Left renal pelvis (tissue), 4 donors: Measurements from ENCODE around the gene FETUB. TPM values are rescaled to one million over a fixed set of nuclear protein-coding genes. Genes with fewer than 3 reads are reported as not detected.

Experiments used
- DNase-seq, 4 donors: peaks; one replicate each; pipeline ENCODE4 v3.0.0-alpha.2; 2013; ENCODE audit warnings: low read depth in 4 of 4, low spot score in 3 of 4
- polyA plus RNA-seq, 4 donors: library from polyadenylated mRNA; unstranded; fragments of 120-200 nt; gene quantifications; one replicate each; pipeline ENCODE4 v1.2.1, GENCODE V29; 2013; ENCODE audit not compliant: insufficient read length in 4 of 4

The FETUB gene
- polyA plus RNA-seq, 4 donors = 0.14 to 0.23 (median 0.21) TPM

DNA sequence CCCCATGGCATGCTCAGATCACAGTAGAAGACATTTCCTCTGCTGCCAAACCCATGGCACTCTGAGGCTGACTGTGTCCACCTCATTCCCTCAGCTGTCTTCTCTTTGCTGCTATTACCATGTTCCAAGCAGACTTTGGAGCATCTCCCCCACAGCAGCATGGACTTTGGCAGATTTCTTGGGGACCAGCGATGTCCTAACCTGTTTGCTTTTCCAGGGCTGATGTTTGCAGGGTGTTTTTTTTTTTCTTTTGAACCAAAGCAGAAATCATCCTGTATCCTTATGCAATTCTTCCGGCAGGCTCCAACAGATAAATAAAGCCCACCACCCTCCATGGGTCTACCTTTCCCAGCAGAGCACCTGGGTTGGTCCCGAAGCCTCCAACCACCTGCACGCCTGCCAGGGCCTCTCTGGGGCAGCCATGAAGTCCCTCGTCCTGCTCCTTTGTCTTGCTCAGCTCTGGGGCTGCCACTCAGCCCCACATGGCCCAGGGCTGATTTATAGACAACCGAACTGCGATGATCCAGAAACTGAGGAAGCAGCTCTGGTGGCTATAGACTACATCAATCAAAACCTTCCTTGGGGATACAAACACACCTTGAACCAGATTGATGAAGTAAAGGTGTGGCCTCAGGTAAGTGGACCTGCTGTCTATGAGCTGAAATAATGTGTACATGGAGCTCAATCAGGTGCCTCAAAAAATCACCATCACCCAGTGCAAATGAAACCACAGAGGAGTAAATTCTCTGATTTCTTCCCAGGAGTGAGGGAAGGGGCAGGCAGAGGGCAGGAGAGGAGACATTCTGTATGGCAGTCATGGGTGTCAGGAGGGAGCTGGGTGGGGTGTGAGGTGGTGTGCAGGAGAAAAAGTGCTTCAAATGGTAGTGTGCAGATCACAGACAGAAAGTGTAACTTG lies 27.2 kb upstream of the FETUB start, which contains the start of gene AHSG:
TSS of gene AHSG (plus strand) at position 340 of the 916 bp plus-strand sequence. CDS start at position 422, 82 bp downstream.
- no peak for DNase-seq

DNA sequence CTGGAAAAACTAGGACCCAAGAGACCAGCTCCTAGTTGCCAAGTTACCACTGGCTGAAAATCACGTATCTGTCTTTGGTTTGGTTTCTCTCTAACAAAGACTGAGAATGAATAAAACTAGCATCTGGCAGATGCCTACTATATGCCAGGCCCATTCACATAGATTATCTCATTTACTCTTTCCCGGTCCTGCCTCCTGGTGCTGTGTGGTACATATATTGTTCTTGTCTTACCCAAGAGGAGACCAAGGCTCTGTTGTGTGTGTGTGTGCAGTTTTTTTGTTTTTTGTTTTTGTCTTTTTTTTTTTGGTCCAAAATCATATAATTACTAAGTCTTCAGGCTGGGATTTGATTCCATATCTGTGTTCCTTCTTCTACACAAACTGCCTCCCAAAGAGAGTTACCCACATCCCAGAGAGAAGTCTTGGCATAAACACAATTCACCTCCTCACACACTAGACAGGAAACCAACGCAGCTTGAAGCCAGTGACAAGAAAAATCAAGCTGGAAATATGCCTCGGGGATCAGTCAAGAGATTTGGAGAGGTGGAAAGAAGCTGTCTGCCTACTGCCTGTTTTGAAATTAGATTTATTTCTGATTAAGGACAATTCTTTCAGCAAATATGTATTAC lies 26.4 kb upstream of the FETUB start:
- no peak for DNase-seq

DNA sequence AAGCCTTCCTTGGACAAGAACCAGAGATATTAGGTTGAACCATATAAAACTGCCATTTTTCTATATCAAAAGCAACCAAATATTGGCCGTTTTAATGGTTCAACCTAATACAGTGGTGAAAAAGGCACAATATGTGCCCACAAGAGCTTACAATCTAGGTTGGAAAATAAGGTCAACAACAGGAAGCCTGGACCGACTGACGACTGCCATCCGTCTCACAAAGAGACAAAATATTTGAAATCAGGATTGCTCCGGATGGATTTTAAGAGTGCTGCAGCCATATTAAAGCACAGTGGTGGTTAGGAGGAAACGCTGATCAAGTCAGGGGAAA lies 26.0 kb upstream of the FETUB start:
- no peak for DNase-seq

DNA sequence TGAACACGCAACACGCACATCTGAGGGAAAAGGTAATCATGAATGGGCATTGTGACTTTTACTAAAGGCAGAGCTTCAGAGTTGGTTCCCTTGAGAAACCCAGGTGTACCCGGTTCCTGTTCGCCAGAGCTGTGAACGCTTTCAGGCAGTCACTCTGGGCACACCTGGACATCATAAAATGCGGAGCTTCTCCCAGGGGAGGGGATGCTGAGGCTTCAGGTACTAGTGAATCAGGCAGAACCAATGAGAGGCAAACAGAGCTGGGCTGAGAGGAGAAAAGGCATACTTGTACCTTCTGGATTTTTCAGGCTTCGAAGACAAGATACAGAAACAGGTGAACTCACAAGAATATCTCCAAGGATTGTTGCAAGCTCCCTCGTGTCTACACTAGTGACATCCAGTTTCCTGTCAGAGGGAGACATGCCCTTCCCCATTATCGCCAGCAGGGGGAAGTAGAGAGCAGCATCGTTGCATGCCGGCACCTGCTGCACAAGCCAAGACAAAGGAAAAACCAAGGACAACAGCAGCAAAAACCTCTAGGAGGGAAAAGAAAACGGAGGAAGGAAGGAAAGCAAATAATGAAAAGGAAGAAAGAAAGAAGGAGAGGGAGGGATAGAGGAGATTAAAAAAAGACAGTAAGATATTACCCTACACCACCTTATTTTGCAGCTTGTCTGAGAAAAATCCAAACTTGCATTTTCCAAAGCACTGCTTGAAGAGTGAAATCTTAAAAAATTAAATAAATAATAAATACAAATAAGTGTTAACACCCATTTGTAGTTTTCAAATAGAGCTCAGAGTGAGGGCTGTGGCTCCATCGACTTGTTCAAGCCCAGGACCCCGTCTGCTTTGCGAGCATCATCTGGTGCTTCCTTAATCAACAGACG lies 25.4 kb upstream of the FETUB start:
- DNase-seq = peak; percentile 61 to 71 (median 62)

DNA sequence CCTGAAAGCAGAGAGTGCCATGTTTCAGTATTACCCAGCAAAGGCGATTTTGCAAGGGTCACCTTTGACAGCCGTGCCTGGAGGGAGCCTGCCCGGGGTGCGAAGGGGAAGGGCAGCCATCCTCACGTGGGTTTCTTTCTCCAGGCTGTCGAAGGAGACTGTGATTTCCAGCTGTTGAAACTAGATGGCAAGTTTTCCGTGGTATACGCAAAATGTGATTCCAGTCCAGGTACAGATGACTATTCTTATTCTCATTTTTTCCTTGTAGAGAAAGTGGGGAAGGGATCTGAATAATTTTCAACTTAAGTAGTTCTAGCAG lies 23.9 kb upstream of the FETUB start:
- no peak for DNase-seq

DNA sequence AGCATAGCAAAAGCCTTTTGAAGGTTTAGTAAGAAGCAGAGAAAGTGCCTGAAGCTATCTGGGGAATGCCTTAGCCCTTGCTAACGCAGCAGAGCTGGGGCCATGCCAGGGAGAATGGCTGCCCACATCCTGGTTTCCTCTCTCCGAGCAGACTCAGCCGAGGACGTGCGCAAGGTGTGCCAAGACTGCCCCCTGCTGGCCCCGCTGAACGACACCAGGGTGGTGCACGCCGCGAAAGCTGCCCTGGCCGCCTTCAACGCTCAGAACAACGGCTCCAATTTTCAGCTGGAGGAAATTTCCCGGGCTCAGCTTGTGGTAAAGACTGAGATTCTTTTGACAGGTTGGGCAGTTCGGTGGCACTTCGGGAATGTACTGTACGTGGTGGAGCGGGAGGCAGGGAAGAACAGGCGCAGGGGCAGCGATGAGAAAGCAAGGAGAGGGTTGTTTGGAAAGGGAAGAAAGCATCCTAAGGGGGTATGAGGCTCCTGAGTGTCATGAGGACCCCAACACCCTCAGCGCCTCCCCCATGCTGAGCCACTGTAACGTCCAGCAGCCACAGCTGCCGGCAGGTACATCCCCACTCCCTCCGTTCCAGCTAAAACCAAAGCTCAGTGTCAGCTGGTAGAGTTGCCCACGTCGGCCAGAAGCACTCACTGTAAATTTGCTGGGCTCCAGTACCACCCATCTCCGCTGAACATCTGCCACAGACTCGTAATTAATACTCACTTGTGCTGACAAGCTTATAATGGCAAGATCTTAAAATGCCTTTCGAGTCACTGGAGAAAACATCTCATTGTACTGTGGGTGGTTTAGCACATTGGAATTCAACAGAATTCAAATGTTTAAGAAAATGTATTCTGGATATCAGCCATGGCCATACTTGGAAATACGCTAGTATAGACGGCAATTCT lies 22.9 kb upstream of the FETUB start:
- peak; percentile 32 to 52 (median 43) for DNase-seq

DNA sequence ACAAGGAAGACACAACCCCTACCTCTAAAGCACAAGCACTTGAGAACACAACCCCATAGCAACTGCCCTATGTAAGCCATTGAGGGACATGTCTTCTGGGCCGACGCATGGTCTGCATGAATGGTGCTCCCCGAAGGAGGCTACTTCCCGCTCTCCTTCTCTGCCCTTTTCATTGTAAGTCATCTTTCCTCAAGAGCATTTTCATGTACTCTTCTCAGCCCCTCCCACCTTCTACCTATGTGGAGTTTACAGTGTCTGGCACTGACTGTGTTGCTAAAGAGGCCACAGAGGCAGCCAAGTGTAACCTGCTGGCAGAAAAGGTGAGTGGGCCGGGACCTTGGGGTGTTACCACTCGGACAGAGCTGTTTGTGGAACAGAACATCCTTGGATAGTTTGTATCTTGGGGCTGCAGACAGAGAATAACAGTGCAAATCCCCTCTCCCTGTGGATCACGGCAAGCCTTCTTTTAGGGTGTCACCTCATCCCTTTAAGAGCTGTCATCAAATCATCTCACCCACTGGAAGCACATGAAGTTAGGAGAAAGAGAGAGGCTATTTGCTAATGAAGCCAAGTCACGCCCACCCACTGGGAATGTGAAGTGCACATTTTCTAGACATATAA lies 21.8 kb upstream of the FETUB start:
- DNase-seq = no peak

DNA sequence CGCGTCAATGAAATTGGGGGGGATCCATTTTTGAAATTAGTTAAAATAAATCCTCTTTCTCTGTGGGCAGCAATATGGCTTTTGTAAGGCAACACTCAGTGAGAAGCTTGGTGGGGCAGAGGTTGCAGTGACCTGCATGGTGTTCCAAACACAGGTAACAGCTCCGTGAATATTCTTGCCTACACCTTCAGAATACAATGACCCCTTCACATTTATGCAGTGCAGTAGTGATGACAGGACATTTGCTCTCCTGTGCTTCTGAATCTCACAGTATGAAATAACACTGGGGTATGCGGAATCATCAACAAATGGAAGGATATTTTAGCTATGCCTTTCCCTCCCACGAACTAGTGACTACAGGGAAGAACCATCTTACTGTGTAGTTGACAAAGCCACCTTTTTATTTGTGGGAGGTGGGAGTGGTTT lies 20.4 kb upstream of the FETUB start:
- no peak for DNase-seq

DNA sequence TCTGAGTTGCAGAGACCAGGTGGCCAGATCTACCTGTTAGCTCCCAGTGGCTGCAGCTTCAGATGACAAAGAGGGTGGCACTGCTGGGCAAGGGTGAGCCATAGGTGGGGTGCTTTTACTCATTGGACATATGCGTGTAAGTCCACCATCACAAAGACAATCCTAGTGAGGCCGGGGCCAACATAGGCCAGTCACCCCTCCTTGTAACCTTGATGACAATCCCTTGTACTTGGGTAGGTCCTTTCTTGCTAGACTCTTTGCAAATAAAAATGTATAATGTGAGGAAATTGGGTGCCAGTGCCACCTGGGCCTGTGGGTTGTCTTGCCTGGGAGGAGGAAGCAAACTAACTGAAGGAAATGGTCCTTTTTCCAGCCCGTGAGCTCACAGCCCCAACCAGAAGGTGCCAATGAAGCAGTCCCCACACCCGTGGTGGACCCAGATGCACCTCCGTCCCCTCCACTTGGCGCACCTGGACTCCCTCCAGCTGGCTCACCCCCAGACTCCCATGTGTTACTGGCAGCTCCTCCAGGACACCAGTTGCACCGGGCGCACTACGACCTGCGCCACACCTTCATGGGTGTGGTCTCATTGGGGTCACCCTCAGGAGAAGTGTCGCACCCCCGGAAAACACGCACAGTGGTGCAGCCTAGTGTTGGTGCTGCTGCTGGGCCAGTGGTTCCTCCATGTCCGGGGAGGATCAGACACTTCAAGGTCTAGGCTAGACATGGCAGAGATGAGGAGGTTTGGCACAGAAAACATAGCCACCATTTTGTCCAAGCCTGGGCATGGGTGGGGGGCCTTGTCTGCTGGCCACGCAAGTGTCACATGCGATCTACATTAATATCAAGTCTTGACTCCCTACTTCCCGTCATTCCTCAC lies 19.7 kb upstream of the FETUB start:
- no peak for DNase-seq

DNA sequence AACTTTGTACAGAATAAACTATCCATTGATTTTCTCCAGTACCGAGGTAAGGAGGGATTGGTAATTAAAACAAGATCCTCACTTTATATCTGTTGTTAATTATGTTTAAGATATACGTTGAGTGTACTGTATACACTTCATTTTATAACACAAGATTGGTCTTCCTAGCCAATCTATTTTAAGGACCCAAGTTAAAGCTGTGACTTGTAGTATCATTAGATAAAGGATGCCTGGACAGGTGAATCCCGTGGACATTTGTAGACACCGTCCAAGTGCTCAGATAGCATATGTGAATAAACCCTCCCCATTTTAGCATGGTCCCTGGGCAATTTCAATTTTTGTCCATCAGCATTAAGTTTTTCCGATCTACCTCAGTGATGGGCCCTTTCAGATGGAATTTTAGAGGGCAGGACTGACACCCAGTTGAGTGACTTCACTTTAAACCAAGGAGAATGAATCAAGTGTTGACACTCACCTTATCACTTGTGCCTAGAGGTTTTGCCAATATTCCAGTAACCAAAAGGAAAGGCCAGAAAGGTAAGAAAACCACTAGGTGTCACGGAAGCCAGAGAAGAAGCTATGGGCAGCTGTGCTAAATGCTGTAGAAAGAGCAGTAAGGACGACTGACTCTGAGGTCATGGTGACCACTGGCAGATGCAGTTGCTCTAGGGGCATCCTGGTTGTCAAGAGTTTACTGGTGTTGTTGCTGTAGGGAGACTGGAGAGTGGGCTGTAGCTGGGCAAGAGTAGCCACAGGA lies 18.1 kb upstream of the FETUB start:
- DNase-seq = no peak

DNA sequence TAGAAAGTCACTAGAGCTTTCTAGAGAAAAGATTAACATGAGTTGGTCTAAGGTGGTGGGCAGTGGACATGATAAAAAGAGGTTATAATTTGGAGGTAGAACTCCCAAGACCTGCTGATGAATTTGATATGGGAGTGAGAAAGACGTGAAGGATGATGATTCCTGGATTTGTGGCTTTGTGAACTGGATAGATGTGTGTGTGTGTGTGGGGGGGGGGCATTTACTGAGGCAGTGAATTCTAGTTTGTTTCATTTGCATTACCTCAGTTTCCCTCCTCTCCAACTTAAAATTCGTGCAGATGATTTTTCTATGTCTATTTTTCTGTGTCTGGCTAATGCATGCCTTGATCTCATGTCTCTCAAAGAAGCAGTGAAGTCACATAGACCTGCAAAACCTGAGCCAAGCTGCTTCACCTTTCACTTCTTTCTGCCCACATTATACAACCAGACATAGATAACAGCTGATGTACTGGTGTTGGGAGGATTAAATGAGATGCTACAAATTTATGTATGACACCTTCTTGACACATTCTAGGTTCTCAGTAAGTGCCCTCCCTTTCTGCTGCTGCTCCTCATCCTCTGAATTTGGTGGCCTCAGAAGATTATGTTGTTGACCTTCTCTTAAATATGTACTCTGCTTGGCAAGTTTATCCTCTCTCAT lies 17.4 kb upstream of the FETUB start:
- no peak for DNase-seq

DNA sequence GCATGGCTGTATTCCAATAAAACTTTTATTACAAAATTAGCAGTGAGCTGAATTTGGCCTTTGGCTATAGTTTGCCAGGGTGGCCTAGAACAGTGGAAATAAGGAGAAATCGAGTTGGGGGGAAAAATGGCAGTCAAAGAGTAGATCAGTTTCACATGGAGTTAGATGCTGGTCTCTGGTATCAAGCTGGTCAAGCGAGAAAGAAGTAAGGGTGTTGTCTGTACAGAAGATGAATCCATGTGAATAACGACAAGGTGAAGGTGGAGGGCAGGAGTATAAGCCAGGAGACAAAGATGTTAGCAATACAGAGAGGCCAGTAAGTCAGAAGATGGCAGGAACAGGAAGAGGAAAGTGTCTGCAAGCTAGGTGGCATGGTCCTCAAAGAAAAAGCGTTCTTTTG lies 15.6 kb upstream of the FETUB start:
- no peak for DNase-seq

DNA sequence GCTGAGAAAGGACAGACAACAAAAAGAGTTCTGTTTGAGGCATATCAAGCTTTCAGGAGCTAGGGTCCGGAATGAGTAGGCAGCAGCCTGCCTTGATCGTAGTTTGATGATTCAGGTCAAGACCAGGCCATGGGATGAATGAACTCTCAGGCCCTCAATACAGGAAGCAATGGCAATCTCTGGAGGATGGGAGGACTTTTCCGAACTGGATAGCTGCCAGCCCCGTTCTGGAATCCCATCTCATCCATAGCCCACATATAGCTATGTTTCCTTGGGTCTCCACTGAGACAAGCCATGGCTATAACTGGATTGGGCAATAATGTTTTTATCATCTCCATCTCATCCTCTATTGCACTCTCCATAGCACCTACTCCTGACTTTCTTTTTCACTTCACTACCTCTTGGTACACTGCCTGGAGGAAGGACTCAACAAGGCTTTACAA lies 14.6 kb upstream of the FETUB start:
- no peak for DNase-seq

DNA sequence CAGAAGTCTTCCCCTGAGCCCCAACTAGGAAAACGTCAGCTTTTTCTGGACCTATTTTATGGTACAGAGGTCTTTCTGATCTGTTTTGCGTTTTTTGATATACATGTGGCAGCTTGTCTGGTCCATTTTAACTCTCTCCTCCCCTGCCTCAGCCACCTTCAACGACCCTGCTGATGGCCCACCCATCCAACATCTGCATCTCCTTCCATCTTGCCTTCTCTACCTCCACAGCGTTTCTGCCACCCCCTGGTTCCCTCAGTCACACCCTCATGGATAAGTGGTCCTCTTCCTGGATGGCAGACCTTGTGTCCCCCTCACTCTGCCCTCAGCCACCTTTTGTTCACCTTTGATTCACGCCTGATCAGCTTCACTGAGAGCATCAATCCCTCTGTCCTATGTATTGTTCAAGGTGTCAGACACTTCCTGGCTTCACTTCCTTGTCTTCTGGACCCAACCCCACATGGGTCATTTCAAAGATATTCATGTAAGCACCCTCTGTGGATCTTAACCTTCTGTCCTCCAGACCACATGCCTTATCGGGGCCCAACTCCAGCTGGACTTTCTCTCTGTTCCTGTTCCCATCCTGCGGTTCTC lies 13.8 kb upstream of the FETUB start:
- no peak for DNase-seq

DNA sequence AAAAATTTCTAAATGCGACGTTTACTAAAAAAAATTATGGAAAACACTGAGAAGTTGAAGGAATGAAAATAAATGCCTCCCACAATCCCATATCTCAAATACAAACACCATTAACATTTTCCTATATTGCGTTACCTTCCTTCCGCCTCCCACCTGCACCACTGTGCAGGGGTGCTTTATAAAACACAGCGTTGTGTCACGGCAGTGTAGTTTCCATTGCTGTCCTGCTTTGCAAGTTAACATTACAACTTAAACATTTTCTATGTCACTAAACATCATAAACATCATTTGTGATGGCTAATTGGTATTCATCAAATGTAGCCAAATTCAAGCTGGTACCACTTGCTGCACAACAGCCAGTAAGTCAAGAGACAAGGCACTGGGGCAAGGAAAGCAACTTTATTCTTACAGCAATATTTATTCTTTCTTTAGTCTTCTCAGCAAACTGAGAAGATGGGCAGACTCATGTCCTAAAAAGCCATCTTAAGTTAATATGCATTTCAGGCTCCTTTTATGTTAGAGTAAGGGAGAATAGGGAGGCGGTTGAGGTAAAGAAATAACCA lies 12.3 kb upstream of the FETUB start:
- no peak for DNase-seq

DNA sequence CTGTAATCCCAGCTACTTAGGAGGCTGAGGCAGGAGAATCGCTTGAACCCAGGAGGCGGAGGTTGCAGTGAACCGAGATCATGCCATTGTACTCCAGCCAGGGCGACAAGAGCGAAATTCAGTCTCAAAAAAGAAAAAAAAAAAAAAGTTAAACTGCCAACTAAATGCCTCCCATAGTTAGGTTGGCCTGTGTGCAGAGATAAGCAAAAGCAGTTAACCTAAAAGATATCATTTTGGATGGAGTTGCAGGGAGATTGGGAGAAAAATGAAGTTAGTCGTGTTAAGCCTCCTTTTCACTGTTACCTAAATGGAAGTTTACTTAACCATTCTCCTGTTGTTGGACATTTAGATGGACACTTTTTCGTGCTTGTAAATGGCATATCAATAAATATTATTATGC lies 11.4 kb upstream of the FETUB start:
- DNase-seq = no peak
